ENCODE results near the gene CELF4.

- TF ChIP-seq CTCF (IDR thresholded peaks at IDR 0.05; ENCODE audit: extremely low read depth in 1 of 2, insufficient read depth in 1 of 2, low read depth in 1 of 2, low read length in 2 of 2): no peak
- TF ChIP-seq POLR2A (IDR thresholded peaks at IDR 0.05; ENCODE audit: low read depth, low read length): no peak
- no peak for TF ChIP-seq EZH2 (IDR thresholded peaks at IDR 0.05; ENCODE audit: borderline replicate concordance, low read depth, low read length, severe bottlenecking)
- TF ChIP-seq MYC (IDR thresholded peaks at IDR 0.05; ENCODE audit: low read depth, low read length): no peak
- TF ChIP-seq GATA2 (IDR thresholded peaks at IDR 0.05; ENCODE audit: insufficient read depth, insufficient read length, low read depth, low read length): no peak
- no peak for TF ChIP-seq POLR2AphosphoS5 (IDR thresholded peaks at IDR 0.05; ENCODE audit: insufficient read depth, low read depth, low read length)
- TF ChIP-seq JUN (IDR thresholded peaks at IDR 0.05; ENCODE audit: borderline replicate concordance, insufficient read depth, insufficient read length, low read depth): no peak
- TF ChIP-seq FOS (IDR thresholded peaks at IDR 0.05; ENCODE audit: borderline replicate concordance, insufficient read depth, low read length): no peak
Measured at GRCh38 chr18:37270666-37271052, 294.9 kb downstream of the CELF4 start.
